WTC11 (cell line): ENCODE results near the gene MRTFA. TPM values are rescaled to one million over a fixed set of nuclear protein-coding genes. Genes with fewer than 3 reads are reported as not detected.

Experiments used
- ATAC-seq: fragments of 200-7000 bp; cut with Tn5 transposase; 2 replicates; pipeline ENCODE4 v1.10.0; 2021; ENCODE audit warnings: mild to moderate bottlenecking, moderate library complexity
- CTCF ChIA-PET: fragments of 300-600 bp; sonication (Branson Sonifier 250); formaldehyde crosslinking; loops from one replicate; lab custom pipeline; 2021; ENCODE audit warnings: antibody characterized with exemption; lab: Charles Lee
- POLR2A ChIA-PET: fragments of 350-600 bp; sonication (Branson Sonifier 250); formaldehyde crosslinking; loops from one replicate; lab custom pipeline; 2021; ENCODE audit warnings: antibody characterized with exemption; lab: Charles Lee
- DNase-seq: peaks from one replicate; pipeline ENCODE4 v3.0.0; 2021; ENCODE audit warnings: low spot score
- H3K27ac Mint-ChIP-seq: 2 replicates; pipeline ENCODE4 v1.8.0; 2021; ENCODE audit warnings: mixed read lengths
- H3K27me3 Mint-ChIP-seq: 2 replicates; pipeline ENCODE4 v1.8.0; 2021; ENCODE audit warnings: low read depth, mild to moderate bottlenecking, moderate library complexity, mixed read lengths
- H3K36me3 Mint-ChIP-seq: 2 replicates; pipeline ENCODE4 v1.8.0; 2021; ENCODE audit warnings: mixed read lengths
- H3K4me1 Mint-ChIP-seq: 2 replicates; pipeline ENCODE4 v1.8.0; 2022; ENCODE audit warnings: mixed read lengths
- H3K4me3 Mint-ChIP-seq: 2 replicates; pipeline ENCODE4 v1.8.0; 2021; ENCODE audit warnings: mild to moderate bottlenecking, moderate library complexity, mixed read lengths
- H3K9me3 Mint-ChIP-seq: 2 replicates; pipeline ENCODE4 v1.8.0; 2021; ENCODE audit warnings: mixed read lengths
- CREB1 ChIP-seq: sonication (generic); formaldehyde crosslinking; IDR thresholded peaks from 2 replicates; pipeline ENCODE4 v1.8.0; 2023; ENCODE audit warnings: mild to moderate bottlenecking, missing genetic modification reagents
- E2F1 ChIP-seq: sonication (generic); formaldehyde crosslinking; IDR thresholded peaks from 2 replicates; pipeline ENCODE4 v1.8.0; 2022; ENCODE audit warnings: mild to moderate bottlenecking, missing genetic modification reagents
- GRHL2 ChIP-seq: fragments of 250-450 bp; sonication (Bioruptor Pico); IDR thresholded peaks from 2 replicates; pipeline ENCODE4 v1.8.0; 2022; ENCODE audit warnings: mild to moderate bottlenecking, moderate library complexity; ENCODE audit not compliant: insufficient replicate concordance, severe bottlenecking
- GTF2I ChIP-seq: fragments of 250-450 bp; sonication (Bioruptor Pico); conservative IDR thresholded peaks from 2 replicates; pipeline ENCODE4 v1.4.0; 2021; ENCODE audit warnings: mild to moderate bottlenecking
- HMGXB4 ChIP-seq: sonication (generic); formaldehyde crosslinking; IDR thresholded peaks from 2 replicates; pipeline ENCODE4 v1.8.1; 2023; ENCODE audit warnings: mild to moderate bottlenecking, moderate library complexity, missing genetic modification reagents
- IRF2 ChIP-seq: sonication (generic); formaldehyde crosslinking; IDR thresholded peaks from 2 replicates; pipeline ENCODE4 v1.8.0; 2022; ENCODE audit warnings: low read depth, missing genetic modification reagents, borderline replicate concordance
- KAT7 ChIP-seq: sonication (generic); formaldehyde crosslinking; IDR thresholded peaks from 2 replicates; pipeline ENCODE4 v1.8.1; 2023; ENCODE audit warnings: missing genetic modification reagents, mild to moderate bottlenecking, borderline replicate concordance
- SMAD3 ChIP-seq: sonication (generic); formaldehyde crosslinking; IDR thresholded peaks from 2 replicates; pipeline ENCODE4 v1.8.0; 2022; ENCODE audit warnings: missing genetic modification reagents, mild to moderate bottlenecking, borderline replicate concordance
- SOX15 ChIP-seq: fragments of 250-450 bp; sonication (Bioruptor Pico); IDR thresholded peaks from 2 replicates; pipeline ENCODE4 v1.9.0; 2021; ENCODE audit warnings: mild to moderate bottlenecking
- TP53 ChIP-seq: sonication (generic); formaldehyde crosslinking; IDR thresholded peaks from 2 replicates; pipeline ENCODE4 v1.8.1; 2023; ENCODE audit warnings: mild to moderate bottlenecking, missing genetic modification reagents
- USF2 ChIP-seq: sonication (generic); formaldehyde crosslinking; IDR thresholded peaks from 2 replicates; pipeline ENCODE4 v1.8.1; 2023; ENCODE audit warnings: mild to moderate bottlenecking, missing genetic modification reagents, moderate library complexity
- ZNF416 ChIP-seq: fragments of 250-450 bp; sonication (Bioruptor Pico); IDR thresholded peaks from 2 replicates; pipeline ENCODE4 v1.9.0; 2021; ENCODE audit warnings: mild to moderate bottlenecking, inconsistent platforms
- total RNA-seq: library from RNA; stranded (reverse); gene quantifications from 3 replicates; pipeline ENCODE4 v1.2.3, GENCODE V29; 2021
- TF ChIP-seq, protein P1 (sequence below): sonication (generic); formaldehyde crosslinking; IDR thresholded peaks from 2 replicates; pipeline ENCODE4 v1.8.0; 2022; ENCODE audit warnings: mild to moderate bottlenecking, missing genetic modification reagents
- TF ChIP-seq, protein P2 (sequence below): fragments of 250-450 bp; sonication (Bioruptor Pico); IDR thresholded peaks from 2 replicates; pipeline ENCODE4 v1.9.0; 2021; ENCODE audit warnings: mild to moderate bottlenecking
- TF ChIP-seq, protein P3 (sequence below): sonication (generic); formaldehyde crosslinking; IDR thresholded peaks from 2 replicates; pipeline ENCODE4 v1.8.0; 2022; ENCODE audit warnings: mild to moderate bottlenecking, missing genetic modification reagents
- TF ChIP-seq, protein P4 (sequence below): fragments of 250-450 bp; sonication (Bioruptor Pico); IDR thresholded peaks from 2 replicates; pipeline ENCODE4 v1.9.0; 2021; ENCODE audit warnings: mild to moderate bottlenecking
- TF ChIP-seq, protein P5 (sequence below): sonication (generic); formaldehyde crosslinking; conservative IDR thresholded peaks from 2 replicates; pipeline ENCODE4 v1.8.1; 2022; ENCODE audit warnings: mild to moderate bottlenecking, missing genetic modification reagents
- TF ChIP-seq, protein P6 (sequence below): sonication (generic); formaldehyde crosslinking; IDR thresholded peaks from 2 replicates; pipeline ENCODE4 v1.8.1; 2022; ENCODE audit warnings: mild to moderate bottlenecking, missing genetic modification reagents, moderate library complexity, borderline replicate concordance

MRTFA gene
- total RNA-seq, 1 experiment from 2014 or later = 48.4 TPM

DNA sequence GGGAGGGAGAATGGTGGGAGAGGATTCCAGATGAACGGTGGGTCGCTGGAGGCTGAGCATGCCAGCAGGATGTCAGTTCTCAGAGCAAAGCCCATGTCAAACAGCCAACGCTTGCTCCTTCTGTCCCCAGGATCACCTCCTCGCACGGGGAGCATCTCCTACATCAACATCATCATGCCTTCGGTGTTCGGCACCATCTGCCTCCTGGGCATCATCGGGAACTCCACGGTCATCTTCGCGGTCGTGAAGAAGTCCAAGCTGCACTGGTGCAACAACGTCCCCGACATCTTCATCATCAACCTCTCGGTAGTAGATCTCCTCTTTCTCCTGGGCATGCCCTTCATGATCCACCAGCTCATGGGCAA is 44.3 kb upstream of the MRTFA start:
- no peaks in the 10 kb centered on the region; the same call in 1 of the 2 replicates for H3K9me3 Mint-ChIP-seq
- H3K36me3 Mint-ChIP-seq = peaks cover 4% of the 10 kb centered on the region; the same call in 1 of the 2 replicates
- CTCF ChIA-PET = interaction anchor here (1.2 to 3.1 kb wide), 3 partner anchors 28 to 244 kb away, joined by 3 to 8 read pairs (median 4); no protein-coding TSS in a partner anchor
- peaks cover 67% of the 10 kb centered on the region for H3K4me1 Mint-ChIP-seq
- DNase-seq (no peak), ATAC-seq (no peak)
- no peaks in the 10 kb centered on the region for H3K27me3 Mint-ChIP-seq
- H3K4me3 Mint-ChIP-seq = no peak overlapping the region
- no peak overlapping the region for H3K27ac Mint-ChIP-seq
- TF ChIP-seq, protein P1, sequence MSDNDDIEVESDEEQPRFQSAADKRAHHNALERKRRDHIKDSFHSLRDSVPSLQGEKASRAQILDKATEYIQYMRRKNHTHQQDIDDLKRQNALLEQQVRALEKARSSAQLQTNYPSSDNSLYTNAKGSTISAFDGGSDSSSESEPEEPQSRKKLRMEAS (CRISPR knock-in tag) = no peak
- no peak for TF ChIP-seq SMAD3 (CRISPR knock-in tag)
- TF ChIP-seq, protein P2, sequence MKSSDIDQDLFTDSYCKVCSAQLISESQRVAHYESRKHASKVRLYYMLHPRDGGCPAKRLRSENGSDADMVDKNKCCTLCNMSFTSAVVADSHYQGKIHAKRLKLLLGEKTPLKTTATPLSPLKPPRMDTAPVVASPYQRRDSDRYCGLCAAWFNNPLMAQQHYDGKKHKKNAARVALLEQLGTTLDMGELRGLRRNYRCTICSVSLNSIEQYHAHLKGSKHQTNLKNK (CRISPR knock-in tag) = no peak
- TF ChIP-seq, protein P3, sequence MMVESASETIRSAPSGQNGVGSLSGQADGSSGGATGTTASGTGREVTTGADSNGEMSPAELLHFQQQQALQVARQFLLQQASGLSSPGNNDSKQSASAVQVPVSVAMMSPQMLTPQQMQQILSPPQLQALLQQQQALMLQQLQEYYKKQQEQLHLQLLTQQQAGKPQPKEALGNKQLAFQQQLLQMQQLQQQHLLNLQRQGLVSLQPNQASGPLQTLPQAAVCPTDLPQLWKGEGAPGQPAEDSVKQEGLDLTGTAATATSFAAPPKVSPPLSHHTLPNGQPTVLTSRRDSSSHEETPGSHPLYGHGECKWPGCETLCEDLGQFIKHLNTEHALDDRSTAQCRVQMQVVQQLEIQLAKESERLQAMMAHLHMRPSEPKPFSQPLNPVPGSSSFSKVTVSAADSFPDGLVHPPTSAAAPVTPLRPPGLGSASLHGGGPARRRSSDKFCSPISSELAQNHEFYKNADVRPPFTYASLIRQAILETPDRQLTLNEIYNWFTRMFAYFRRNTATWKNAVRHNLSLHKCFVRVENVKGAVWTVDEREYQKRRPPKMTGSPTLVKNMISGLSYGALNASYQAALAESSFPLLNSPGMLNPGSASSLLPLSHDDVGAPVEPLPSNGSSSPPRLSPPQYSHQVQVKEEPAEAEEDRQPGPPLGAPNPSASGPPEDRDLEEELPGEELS (CRISPR knock-in tag) = no peak
- TF ChIP-seq IRF2 (CRISPR knock-in tag) = no peak
- no peak for TF ChIP-seq ZNF416
- no peak for TF ChIP-seq GTF2I
- no peak for TF ChIP-seq USF2 (CRISPR knock-in tag)
- no peak for TF ChIP-seq E2F1
- no peak for TF ChIP-seq SOX15
- TF ChIP-seq, protein P4, sequence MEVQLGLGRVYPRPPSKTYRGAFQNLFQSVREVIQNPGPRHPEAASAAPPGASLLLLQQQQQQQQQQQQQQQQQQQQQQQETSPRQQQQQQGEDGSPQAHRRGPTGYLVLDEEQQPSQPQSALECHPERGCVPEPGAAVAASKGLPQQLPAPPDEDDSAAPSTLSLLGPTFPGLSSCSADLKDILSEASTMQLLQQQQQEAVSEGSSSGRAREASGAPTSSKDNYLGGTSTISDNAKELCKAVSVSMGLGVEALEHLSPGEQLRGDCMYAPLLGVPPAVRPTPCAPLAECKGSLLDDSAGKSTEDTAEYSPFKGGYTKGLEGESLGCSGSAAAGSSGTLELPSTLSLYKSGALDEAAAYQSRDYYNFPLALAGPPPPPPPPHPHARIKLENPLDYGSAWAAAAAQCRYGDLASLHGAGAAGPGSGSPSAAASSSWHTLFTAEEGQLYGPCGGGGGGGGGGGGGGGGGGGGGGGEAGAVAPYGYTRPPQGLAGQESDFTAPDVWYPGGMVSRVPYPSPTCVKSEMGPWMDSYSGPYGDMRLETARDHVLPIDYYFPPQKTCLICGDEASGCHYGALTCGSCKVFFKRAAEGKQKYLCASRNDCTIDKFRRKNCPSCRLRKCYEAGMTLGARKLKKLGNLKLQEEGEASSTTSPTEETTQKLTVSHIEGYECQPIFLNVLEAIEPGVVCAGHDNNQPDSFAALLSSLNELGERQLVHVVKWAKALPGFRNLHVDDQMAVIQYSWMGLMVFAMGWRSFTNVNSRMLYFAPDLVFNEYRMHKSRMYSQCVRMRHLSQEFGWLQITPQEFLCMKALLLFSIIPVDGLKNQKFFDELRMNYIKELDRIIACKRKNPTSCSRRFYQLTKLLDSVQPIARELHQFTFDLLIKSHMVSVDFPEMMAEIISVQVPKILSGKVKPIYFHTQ = no peak
- TF ChIP-seq GRHL2 (CRISPR knock-in tag) = no peak
- TF ChIP-seq, protein P5, sequence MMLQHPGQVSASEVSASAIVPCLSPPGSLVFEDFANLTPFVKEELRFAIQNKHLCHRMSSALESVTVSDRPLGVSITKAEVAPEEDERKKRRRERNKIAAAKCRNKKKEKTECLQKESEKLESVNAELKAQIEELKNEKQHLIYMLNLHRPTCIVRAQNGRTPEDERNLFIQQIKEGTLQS = no peak
- POLR2A ChIA-PET = interaction anchor here (0.6 kb wide), 1 partner anchor 30 kb away, joined by 7 read pairs; no protein-coding TSS in a partner anchor

- Mint-ChIP-seq H3K36me3 (peaks cover 4% of the 10 kb centered on the region; the same call in 1 of the 2 replicates), H3K4me3 (peak overlapping the region; percentile 34; the same call in 1 of the 2 replicates), H3K9me3 (no peaks in the 10 kb centered on the region; the same call in 1 of the 2 replicates), H3K4me1 (peaks cover 64% of the 10 kb centered on the region), H3K27me3 (no peaks in the 10 kb centered on the region), H3K27ac (peak overlapping the region; percentile 57; the same call in 1 of the 2 replicates)
- POLR2A ChIA-PET = interaction anchor here (0.6 kb wide), 1 partner anchor 31 kb away, joined by 7 read pairs; no protein-coding TSS in a partner anchor
- CTCF ChIA-PET = interaction anchor here (0.6 to 3.1 kb wide), 9 partner anchors 9 to 243 kb away, joined by 3 to 8 read pairs (median 4); partner anchors contain the start of gene SLC25A17
- no peak for TF ChIP-seq IRF2 (CRISPR knock-in tag)
- no peak for TF ChIP-seq TP53
- TF ChIP-seq, protein P2 (CRISPR knock-in tag) = no peak
- no peak for TF ChIP-seq CREB1 (CRISPR knock-in tag)
- TF ChIP-seq HMGXB4 = no peak
- TF ChIP-seq KAT7 = no peak
- TF ChIP-seq, protein P6, sequence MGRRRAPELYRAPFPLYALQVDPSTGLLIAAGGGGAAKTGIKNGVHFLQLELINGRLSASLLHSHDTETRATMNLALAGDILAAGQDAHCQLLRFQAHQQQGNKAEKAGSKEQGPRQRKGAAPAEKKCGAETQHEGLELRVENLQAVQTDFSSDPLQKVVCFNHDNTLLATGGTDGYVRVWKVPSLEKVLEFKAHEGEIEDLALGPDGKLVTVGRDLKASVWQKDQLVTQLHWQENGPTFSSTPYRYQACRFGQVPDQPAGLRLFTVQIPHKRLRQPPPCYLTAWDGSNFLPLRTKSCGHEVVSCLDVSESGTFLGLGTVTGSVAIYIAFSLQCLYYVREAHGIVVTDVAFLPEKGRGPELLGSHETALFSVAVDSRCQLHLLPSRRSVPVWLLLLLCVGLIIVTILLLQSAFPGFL (CRISPR knock-in tag) = no peak
- DNase-seq (no peak), ATAC-seq (no peak)
Observed at GRCh38 chr22:40679964-40680818, 43.7 kb upstream of the MRTFA start.
